SK-N-SH (cell line): ENCODE data around the gene GFOD2.

Experiments used
- POLR2AphosphoS5 ChIP-seq: IDR thresholded peaks from 2 replicates; pipeline ENCODE4 v1.6.1; 2012; ENCODE audit warnings: low read depth, low read length
- TAF1 ChIP-seq: IDR thresholded peaks from 2 replicates; pipeline ENCODE4 v1.6.1; 2012; ENCODE audit warnings: low read depth, mild to moderate bottlenecking, low read length, moderate library complexity, borderline replicate concordance
- TF ChIP-seq, protein P1 (sequence below): fragments of 200-600 bp; sonication (generic); IDR thresholded peaks from 2 replicates; pipeline ENCODE4 v1.6.1; 2017; ENCODE audit warnings: antibody characterized with exemption, mild to moderate bottlenecking, moderate library complexity

DNA sequence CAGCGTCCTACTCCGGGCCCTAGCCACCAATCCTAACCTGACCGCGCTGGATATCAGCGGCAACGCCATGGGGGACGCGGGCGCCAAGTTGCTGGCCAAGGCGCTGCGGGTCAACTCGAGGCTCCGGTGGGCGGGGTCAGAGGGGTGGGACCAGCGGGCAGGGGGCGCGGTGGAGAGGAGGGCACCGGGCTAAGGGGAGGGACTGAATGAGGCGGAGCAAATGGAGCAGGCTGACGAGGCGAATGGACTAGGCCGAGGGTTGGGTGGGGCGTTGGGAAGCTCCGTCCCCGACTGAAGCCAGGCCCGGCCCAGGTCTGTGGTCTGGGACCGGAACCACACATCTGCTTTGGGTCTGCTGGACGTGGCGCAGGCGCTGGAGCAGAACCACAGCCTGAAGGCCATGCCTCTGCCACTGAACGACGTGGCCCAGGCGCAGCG lies 69.6 kb downstream of the GFOD2 start:
- TF ChIP-seq TAF1 (no peak), POLR2AphosphoS5 (no peak)
- TF ChIP-seq, protein P1, sequence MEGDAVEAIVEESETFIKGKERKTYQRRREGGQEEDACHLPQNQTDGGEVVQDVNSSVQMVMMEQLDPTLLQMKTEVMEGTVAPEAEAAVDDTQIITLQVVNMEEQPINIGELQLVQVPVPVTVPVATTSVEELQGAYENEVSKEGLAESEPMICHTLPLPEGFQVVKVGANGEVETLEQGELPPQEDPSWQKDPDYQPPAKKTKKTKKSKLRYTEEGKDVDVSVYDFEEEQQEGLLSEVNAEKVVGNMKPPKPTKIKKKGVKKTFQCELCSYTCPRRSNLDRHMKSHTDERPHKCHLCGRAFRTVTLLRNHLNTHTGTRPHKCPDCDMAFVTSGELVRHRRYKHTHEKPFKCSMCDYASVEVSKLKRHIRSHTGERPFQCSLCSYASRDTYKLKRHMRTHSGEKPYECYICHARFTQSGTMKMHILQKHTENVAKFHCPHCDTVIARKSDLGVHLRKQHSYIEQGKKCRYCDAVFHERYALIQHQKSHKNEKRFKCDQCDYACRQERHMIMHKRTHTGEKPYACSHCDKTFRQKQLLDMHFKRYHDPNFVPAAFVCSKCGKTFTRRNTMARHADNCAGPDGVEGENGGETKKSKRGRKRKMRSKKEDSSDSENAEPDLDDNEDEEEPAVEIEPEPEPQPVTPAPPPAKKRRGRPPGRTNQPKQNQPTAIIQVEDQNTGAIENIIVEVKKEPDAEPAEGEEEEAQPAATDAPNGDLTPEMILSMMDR = no peak
